KOPT-K1 (cell line): ENCODE measurements around the gene NME7.

ENCODE experiments used
- H3K27ac ChIP-seq: fragments of 200-600 bp; sonication (generic); 2 replicates; pipeline ENCODE4 v1.5.1; 2016; ENCODE audit warnings: antibody characterized with exemption, mild to moderate bottlenecking, low read depth, low read length; ENCODE audit not compliant: poor library complexity, severe bottlenecking
- H3K36me3 ChIP-seq: fragments of 200-600 bp; sonication (generic); 2 replicates; pipeline ENCODE4 v1.5.1; 2017; ENCODE audit warnings: antibody characterized with exemption, mild to moderate bottlenecking, low read length, moderate library complexity; ENCODE audit not compliant: insufficient read depth
- H3K9me3 ChIP-seq: fragments of 200-600 bp; sonication (generic); 2 replicates; pipeline ENCODE4 v1.5.1; 2017; ENCODE audit warnings: antibody characterized with exemption, low read length, mild to moderate bottlenecking; ENCODE audit not compliant: insufficient read depth, poor library complexity, severe bottlenecking

The NME7 gene

GRCh38 chr1:169149555-169150286, 217.9 kb downstream of the NME7 start:
- no peaks in the 10 kb centered on the region for H3K36me3 ChIP-seq
- no peaks in the 10 kb centered on the region for H3K9me3 ChIP-seq
- H3K27ac ChIP-seq: no peak overlapping the region

GRCh38 chr1:169148472-169149252, 218.9 kb downstream of the NME7 start:
- Histone ChIP-seq H3K9me3 (no peaks in the 10 kb centered on the region), H3K36me3 (no peaks in the 10 kb centered on the region), H3K27ac (no peak overlapping the region)

- Histone ChIP-seq H3K9me3 (no peaks in the 10 kb centered on the region), H3K27ac (no peak overlapping the region), H3K36me3 (no peaks in the 10 kb centered on the region)
Measured at GRCh38 chr1:169146576-169147214, 220.9 kb downstream of the NME7 start.

GRCh38 chr1:169144941-169145626, 222.5 kb downstream of the NME7 start:
- Histone ChIP-seq H3K9me3 (no peaks in the 10 kb centered on the region), H3K27ac (no peak overlapping the region), H3K36me3 (no peaks in the 10 kb centered on the region)

GRCh38 chr1:169143984-169144383, 223.6 kb downstream of the NME7 start:
- H3K9me3 ChIP-seq: no peaks in the 10 kb centered on the region
- no peak overlapping the region for H3K27ac ChIP-seq
- H3K36me3 ChIP-seq: no peaks in the 10 kb centered on the region

GRCh38 chr1:169143346-169143745, 224.3 kb downstream of the NME7 start:
- Histone ChIP-seq H3K36me3 (no peaks in the 10 kb centered on the region), H3K9me3 (no peaks in the 10 kb centered on the region), H3K27ac (no peak overlapping the region)

- Histone ChIP-seq H3K9me3 (no peaks in the 10 kb centered on the region), H3K36me3 (no peaks in the 10 kb centered on the region), H3K27ac (no peak overlapping the region)
Measured at GRCh38 chr1:169142129-169142528, 225.5 kb downstream of the NME7 start.

GRCh38 chr1:169141356-169141755, 226.2 kb downstream of the NME7 start:
- Histone ChIP-seq H3K9me3 (no peaks in the 10 kb centered on the region), H3K36me3 (no peaks in the 10 kb centered on the region), H3K27ac (no peak overlapping the region)

GRCh38 chr1:169138866-169139670, 228.5 kb downstream of the NME7 start:
- Histone ChIP-seq H3K36me3 (no peaks in the 10 kb centered on the region), H3K27ac (no peak overlapping the region), H3K9me3 (no peaks in the 10 kb centered on the region)

- no peaks in the 10 kb centered on the region for H3K36me3 ChIP-seq
- no peaks in the 10 kb centered on the region for H3K9me3 ChIP-seq
- H3K27ac ChIP-seq: no peak overlapping the region
Measured at GRCh38 chr1:169137357-169137756, 230.2 kb downstream of the NME7 start.

GRCh38 chr1:169133801-169134502, 233.6 kb downstream of the NME7 start:
- Histone ChIP-seq H3K9me3 (no peaks in the 10 kb centered on the region), H3K36me3 (no peaks in the 10 kb centered on the region), H3K27ac (no peak overlapping the region)

GRCh38 chr1:169133228-169133576, 234.4 kb downstream of the NME7 start:
- H3K27ac ChIP-seq: no peak overlapping the region
- H3K9me3 ChIP-seq: no peaks in the 10 kb centered on the region
- H3K36me3 ChIP-seq: no peaks in the 10 kb centered on the region

- Histone ChIP-seq H3K36me3 (no peaks in the 10 kb centered on the region), H3K27ac (no peak overlapping the region), H3K9me3 (no peaks in the 10 kb centered on the region)
Measured at GRCh38 chr1:169132512-169133227, 234.9 kb downstream of the NME7 start.
